K562 (cell line): ENCODE results near the gene DNAH10. TPM values are rescaled to one million over a fixed set of nuclear protein-coding genes. Genes with fewer than 3 reads are reported as not detected.

ENCODE experiments used
- NKRF ChIP-seq: fragments of 450-650 bp; IDR thresholded peaks from 2 replicates; pipeline ENCODE4 v1.6.1; 2016; ENCODE audit warnings: borderline replicate concordance
- SAFB2 ChIP-seq: fragments of 200-400 bp; formaldehyde crosslinking; IDR thresholded peaks from 2 replicates; pipeline ENCODE4 v1.6.1; 2018; ENCODE audit warnings: borderline replicate concordance, low read length, low read depth, moderate library complexity; ENCODE audit not compliant: severe bottlenecking
- SRSF1 ChIP-seq: fragments of 200-400 bp; formaldehyde crosslinking; IDR thresholded peaks from 2 replicates; pipeline ENCODE4 v1.6.1; 2017; ENCODE audit warnings: mild to moderate bottlenecking, low read depth, low read length, moderate library complexity
- TSHZ1 ChIP-seq: fragments of 250-450 bp; sonication (Bioruptor Pico); IDR thresholded peaks from 2 replicates; pipeline ENCODE4 v1.4.0; 2020; ENCODE audit warnings: mild to moderate bottlenecking, moderate library complexity
- ZNF133 ChIP-seq: fragments of 250-450 bp; sonication (Bioruptor Pico); IDR thresholded peaks from 2 replicates; pipeline ENCODE4 v1.4.0; 2020; ENCODE audit warnings: mild to moderate bottlenecking
- ZNF695 ChIP-seq: fragments of 450-650 bp; formaldehyde crosslinking; IDR thresholded peaks from 2 replicates; pipeline ENCODE4 v1.4.0; 2020; ENCODE audit warnings: mild to moderate bottlenecking, moderate library complexity
- polyA plus RNA-seq, 8 experiments: library from polyadenylated mRNA; depleted of rRNA in 4 of 8; stranded (reverse) in 5 of 8; unstranded in 3 of 8; fragments of >200 nt; fragmentation: Nextera tagmentation in 2 of 8; fragmentation: Illumina TruSeq in 1 of 8; extraction: Ambion mirVana in 2 of 8; extraction: Trizol in 1 of 8; gene quantifications; 2 replicates each; pipeline versions ENCODE4 v1.2.1 to v1.2.3, GENCODE V29; 2011 to 2014; ENCODE audit warnings: inconsistent platforms in 1 of 8, missing spikeins in 1 of 8
- total RNA-seq, 7 experiments: library from RNA; depleted of rRNA in 6 of 7; stranded (reverse); fragments of >200 nt in 6 of 7; fragmentation: Illumina TruSeq in 2 of 7; extraction: Trizol in 2 of 7; gene quantifications; 2 replicates each; pipeline versions ENCODE4 v1.2.1 to v1.2.3, GENCODE V29; 2011 to 2021; ENCODE audit warnings: low replicate concordance in 1 of 7

DNAH10 gene
- total and polyA plus RNA-seq, 9 of the 15 experiments (the other 6 are each of a cell fraction or from before 2014, with no cell fraction given): 0.01 to 0.06 (median 0.04) TPM; not detected in 1

GRCh38 chr12:123956249-123956648 lies 194.1 kb downstream of the DNAH10 start (continued):
- TF ChIP-seq NKRF: no peak
- no peak for TF ChIP-seq SRSF1
- no peak for TF ChIP-seq TSHZ1 (CRISPR knock-in tag)
- no peak for TF ChIP-seq ZNF133 (CRISPR knock-in tag)
- TF ChIP-seq ZNF695: no peak
- TF ChIP-seq SAFB2: no peak
